Aorta (tissue), 5 donors: ENCODE results near the gene LRMDA. TPM values are rescaled to one million over a fixed set of nuclear protein-coding genes. Genes with fewer than 3 reads are reported as not detected.

Experiments
- ATAC-seq: fragments of 200-7000 bp; cut with Tn5 transposase; one replicate; pipeline ENCODE4 v1.9.1; 2022; ENCODE audit warnings: moderate library complexity; ENCODE audit not compliant: low FRiP score
- DNase-seq, 2 donors: peaks; one replicate each; pipeline ENCODE4 v3.0.0-alpha.2; 2020
- H3K27ac ChIP-seq, 2 donors: one replicate each; pipeline ENCODE4 v1.5.1; 2013; ENCODE audit warnings: low read length in 2 of 2, mild to moderate bottlenecking in 2 of 2, moderate library complexity in 2 of 2, control low read depth in 1 of 2, inconsistent platforms in 1 of 2, low read depth in 1 of 2
- H3K27me3 ChIP-seq, 2 donors: one replicate each; pipeline ENCODE4 v1.6.1; 2013; ENCODE audit warnings: control low read depth in 1 of 2, low read length in 1 of 2, mild to moderate bottlenecking in 1 of 2, moderate library complexity in 1 of 2; ENCODE audit not compliant: insufficient read depth in 2 of 2, control insufficient read depth in 1 of 2
- H3K36me3 ChIP-seq, 2 donors: one replicate each; pipeline ENCODE4 v1.6.1; 2013; ENCODE audit warnings: control low read depth in 1 of 2, low read length in 1 of 2, mild to moderate bottlenecking in 1 of 2; ENCODE audit not compliant: insufficient read depth in 2 of 2, control insufficient read depth in 1 of 2
- H3K4me1 ChIP-seq, 2 donors: one replicate each; pipeline ENCODE4 v1.6.1; 2013; ENCODE audit warnings: low read length in 2 of 2, control low read depth in 1 of 2, mild to moderate bottlenecking in 1 of 2, moderate library complexity in 1 of 2; ENCODE audit not compliant: insufficient read depth in 2 of 2, control insufficient read depth in 1 of 2
- H3K4me3 ChIP-seq, 2 donors: one replicate each; pipeline ENCODE4 v1.5.1; 2013; ENCODE audit warnings: low read length in 2 of 2, control low read depth in 1 of 2, mild to moderate bottlenecking in 1 of 2
- H3K9me3 ChIP-seq: one replicate; pipeline ENCODE4 v1.6.1; 2013; ENCODE audit warnings: mild to moderate bottlenecking, low read length; ENCODE audit not compliant: control insufficient read depth
- WGBS, 2 donors: extraction: QIAGEN DNeasy Blood & Tissue Kit; methylation state at CpG; one replicate each; pipeline ENCODE4 v1.1.7; 2013; 5-methylcytosine and 5-hydroxymethylcytosine counted together
- intact Hi-C, 2 donors: fragments of 100-400 bp; cut with DNase I; formaldehyde crosslinking; loops; one replicate each; pipeline versions ENCODE4 v1.14.2 to v1.15.0; 2022
- polyA plus RNA-seq, 2 donors: library from polyadenylated mRNA; stranded (reverse); fragments of 200-250 nt; gene quantifications; one replicate each; pipeline ENCODE4 v1.2.3, GENCODE V29; 2013
- total RNA-seq, 2 donors: library from RNA; stranded (reverse); fragmentation: NEBNext Ultra II Directional; extraction: Animal tissue kit (Norgen Biotek cat#: 25700); gene quantifications; one replicate each; pipeline ENCODE4 v1.2.1, GENCODE V29; 2021
- donor health status: healthy with polysubstance abuse.
- donor health status: Bipolar disorder and iron deficiency.
- donor health status: DM: no; HTN: no; CAD: no.
- donor health status: DM: no; HTN: no; CAD: no.
- donor health status: DM: yes; HTN: yes; CAD: no.

Gene LRMDA
- total and polyA plus RNA-seq, 4 donors: 7.4 to 25.7 (median 14.7) TPM

GRCh38 chr10:76036962-76037361 is 605.5 kb downstream of the LRMDA start:
- Histone ChIP-seq H3K27ac (no peak overlapping the region), H3K4me3 (no peak overlapping the region), H3K36me3 (no peaks in the 10 kb centered on the region), H3K9me3 (peaks cover 1% of the 10 kb centered on the region), H3K4me1 (no peaks in the 10 kb centered on the region), H3K27me3 (no peaks in the 10 kb centered on the region)
- DNase-seq (no peak), ATAC-seq (no peak)
- intact Hi-C loops: loop anchor here (1.0 to 10.0 kb wide), 4 partner anchors 112 to 640 kb away; no protein-coding TSS in a partner anchor

DNA sequence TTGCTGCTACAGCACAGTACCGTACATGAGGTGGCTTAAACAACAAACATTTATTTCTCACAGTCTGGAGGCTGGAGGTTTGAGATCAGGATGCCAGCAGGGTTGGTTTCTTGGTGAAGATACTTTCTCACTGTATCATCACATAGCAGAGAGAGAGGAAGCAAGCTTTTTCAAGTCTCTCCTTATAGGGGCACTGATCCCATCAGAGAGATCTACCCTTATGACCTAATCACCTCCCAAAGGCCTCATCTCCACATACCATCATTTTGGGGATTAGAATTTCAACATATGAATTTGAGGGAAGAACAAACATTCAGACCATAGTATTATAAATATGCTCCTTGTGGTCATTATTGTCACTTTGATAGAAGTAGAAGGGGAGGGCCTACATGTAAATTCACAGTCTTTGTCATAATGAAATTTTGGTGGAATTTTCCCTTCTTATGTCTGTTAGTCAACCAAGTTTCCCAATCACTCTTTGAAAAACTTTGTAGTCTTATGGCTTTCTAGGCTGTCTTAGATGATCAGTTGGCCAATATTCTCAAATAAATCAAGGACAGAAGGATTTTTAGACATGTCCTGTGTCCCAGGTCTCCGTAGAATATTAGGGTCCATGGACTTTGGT is 606.2 kb downstream of the LRMDA start:
- Histone ChIP-seq H3K27ac (no peak overlapping the region), H3K4me3 (no peak overlapping the region), H3K9me3 (peaks cover 1% of the 10 kb centered on the region), H3K27me3 (no peaks in the 10 kb centered on the region), H3K36me3 (no peaks in the 10 kb centered on the region), H3K4me1 (no peaks in the 10 kb centered on the region)
- intact Hi-C loops: loop anchor here (5.0 to 10.0 kb wide), 3 partner anchors 113 to 640 kb away; no protein-coding TSS in a partner anchor
- WGBS, 2 donors: 88 to 94% methylated on average over 2 of the region's 2 CpGs
- DNase-seq (no peak), ATAC-seq (no peak)

DNA sequence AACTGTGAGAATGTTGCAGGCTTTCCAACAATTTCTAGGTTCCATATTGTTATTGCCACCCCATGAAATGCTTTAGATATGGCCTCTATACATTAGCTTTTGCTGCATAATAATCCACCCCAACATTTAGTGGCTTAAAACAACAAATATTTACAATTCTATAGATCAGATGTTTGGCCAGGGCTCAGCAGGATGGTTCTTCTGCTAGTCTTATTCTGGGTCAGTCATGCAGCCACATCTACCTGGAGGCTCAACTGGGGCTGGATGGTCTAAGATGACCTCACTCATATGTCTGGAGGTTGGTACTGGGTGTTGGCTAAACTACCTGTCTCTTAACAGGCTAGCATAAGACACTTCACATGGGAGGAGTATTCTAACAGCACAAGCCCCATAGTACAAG is 607.3 kb downstream of the LRMDA start:
- no peaks in the 10 kb centered on the region for H3K36me3 ChIP-seq

GRCh38 chr10:76040107-76040829 is 608.8 kb downstream of the LRMDA start:
- H3K27ac ChIP-seq: no peak overlapping the region
- intact Hi-C loops: no loop called here
- WGBS, 2 donors: 98% methylated on average over 6 of the region's 6 CpGs
- peaks cover 1% of the 10 kb centered on the region for H3K9me3 ChIP-seq
- no peak for ATAC-seq
- no peaks in the 10 kb centered on the region for H3K27me3 ChIP-seq
- H3K4me3 ChIP-seq: no peak overlapping the region
- H3K4me1 ChIP-seq: no peaks in the 10 kb centered on the region
- no peak for DNase-seq
- no peaks in the 10 kb centered on the region for H3K36me3 ChIP-seq

More for the DNA sequence above, 607.3 kb downstream of the LRMDA start:
- no peak for ATAC-seq
- Histone ChIP-seq H3K4me3 (no peak overlapping the region), H3K27ac (no peak overlapping the region), H3K4me1 (no peaks in the 10 kb centered on the region), H3K9me3 (peaks cover 1% of the 10 kb centered on the region), H3K27me3 (no peaks in the 10 kb centered on the region)
- intact Hi-C loops: loop anchor here (5.0 to 10.0 kb wide), 3 partner anchors 114 to 641 kb away; no protein-coding TSS in a partner anchor
- DNase-seq: no peak

- H3K9me3 ChIP-seq: peaks cover 1% of the 10 kb centered on the region
- H3K36me3 ChIP-seq: no peaks in the 10 kb centered on the region
- intact Hi-C loops: no loop called here
- no peak overlapping the region for H3K4me3 ChIP-seq
- H3K27ac ChIP-seq: no peak overlapping the region
- no peak for DNase-seq
- H3K27me3 ChIP-seq: no peaks in the 10 kb centered on the region
- WGBS, 2 donors: 95% methylated on average over 6 of the region's 6 CpGs
- no peaks in the 10 kb centered on the region for H3K4me1 ChIP-seq
- ATAC-seq: no peak
These were observed 609.4 kb downstream of the LRMDA start for GRCh38 chr10:76040830-76041220.

DNA sequence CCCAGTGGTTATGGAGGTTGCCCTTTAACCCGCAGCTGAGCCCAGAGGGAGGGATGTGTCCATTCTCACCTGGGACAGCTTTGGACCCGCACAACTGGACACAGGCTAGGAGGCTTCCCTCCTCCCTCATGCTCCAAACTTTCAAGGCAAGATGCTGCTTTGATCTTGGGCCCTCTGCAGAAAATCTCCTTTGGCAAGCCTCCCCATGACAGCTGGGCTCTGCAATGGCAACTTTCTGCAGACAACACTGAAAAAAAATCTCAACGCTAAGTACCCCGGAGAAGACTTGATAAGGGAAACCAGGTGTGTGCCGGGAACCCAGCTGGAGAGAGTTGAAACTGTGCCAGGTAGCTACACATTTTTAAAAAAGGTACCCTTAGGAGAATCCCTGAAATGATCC is 610.1 kb downstream of the LRMDA start:
- DNase-seq (no peak), ATAC-seq (no peak)
- intact Hi-C loops: no loop called here
- no peaks in the 10 kb centered on the region for H3K4me1 ChIP-seq
- H3K27me3 ChIP-seq: no peaks in the 10 kb centered on the region
- H3K27ac ChIP-seq: no peak overlapping the region
- 93 to 97% methylated on average over 5 of the region's 5 CpGs for WGBS, 2 donors
- no peak overlapping the region for H3K4me3 ChIP-seq
- no peaks in the 10 kb centered on the region for H3K36me3 ChIP-seq
- peaks cover 1% of the 10 kb centered on the region for H3K9me3 ChIP-seq

DNA sequence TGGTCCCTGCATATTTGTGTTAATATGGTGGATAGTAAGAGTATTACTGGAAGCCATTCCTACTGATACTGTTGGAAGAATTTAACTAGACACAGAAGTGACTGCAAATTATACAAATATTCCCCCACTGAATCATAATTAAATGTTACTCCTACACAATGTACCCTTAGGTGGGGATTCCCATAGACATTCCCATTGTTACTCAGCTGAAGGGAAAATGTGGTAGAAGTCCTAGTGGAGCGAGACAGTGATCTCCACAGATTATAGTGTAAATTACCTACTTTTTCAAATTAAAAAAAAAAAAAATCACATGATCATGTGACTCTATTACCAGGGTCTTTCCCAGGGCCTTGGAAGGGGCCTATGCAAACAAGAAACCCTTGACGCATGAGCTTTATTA is 611.8 kb downstream of the LRMDA start:
- intact Hi-C loops: no loop called here
- no peak overlapping the region for H3K4me3 ChIP-seq
- no peak overlapping the region for H3K27ac ChIP-seq
- no peaks in the 10 kb centered on the region for H3K27me3 ChIP-seq
- peaks cover 1% of the 10 kb centered on the region for H3K9me3 ChIP-seq
- H3K4me1 ChIP-seq: no peaks in the 10 kb centered on the region
- DNase-seq (no peak), ATAC-seq (no peak)
- 97% methylated on average over 2 of the region's 2 CpGs for WGBS, 2 donors
- H3K36me3 ChIP-seq: no peaks in the 10 kb centered on the region

GRCh38 chr10:76044751-76045150 is 613.3 kb downstream of the LRMDA start:
- Histone ChIP-seq H3K4me1 (no peaks in the 10 kb centered on the region), H3K4me3 (no peak overlapping the region), H3K27me3 (no peaks in the 10 kb centered on the region), H3K27ac (no peak overlapping the region), H3K36me3 (no peaks in the 10 kb centered on the region), H3K9me3 (no peaks in the 10 kb centered on the region)
- DNase-seq (no peak), ATAC-seq (no peak)
- intact Hi-C loops: no loop called here

DNA sequence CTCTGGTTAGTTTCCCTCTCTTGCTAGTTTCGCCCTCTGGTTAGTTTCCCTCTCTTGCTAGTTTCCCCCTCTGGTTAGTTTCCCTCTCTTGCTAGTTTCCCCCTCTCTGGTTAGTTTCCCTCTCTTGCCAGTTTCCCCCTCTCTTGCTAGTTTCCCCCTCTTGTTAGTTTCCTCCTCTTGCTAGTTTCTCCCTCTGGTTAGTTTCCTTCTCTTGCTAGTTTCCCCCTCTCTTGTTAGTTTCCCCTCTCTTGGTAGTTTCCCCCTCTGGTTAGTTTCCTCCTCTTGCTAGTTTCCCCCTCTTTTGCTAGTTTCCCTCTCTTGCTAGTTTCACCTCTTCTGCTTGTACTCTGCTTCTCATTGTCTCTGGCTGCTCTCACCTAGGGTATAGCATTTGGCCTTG is 613.8 kb downstream of the LRMDA start:
- Histone ChIP-seq H3K4me3 (no peak overlapping the region), H3K27ac (no peak overlapping the region), H3K27me3 (no peaks in the 10 kb centered on the region), H3K4me1 (no peaks in the 10 kb centered on the region), H3K36me3 (no peaks in the 10 kb centered on the region), H3K9me3 (no peaks in the 10 kb centered on the region)
- intact Hi-C loops: no loop called here
- 98 to 100% methylated on average over 1 of the region's 1 CpG for WGBS, 2 donors
- ATAC-seq: no peak
- DNase-seq: no peak
